GM18873 (cell line): Measurements from ENCODE around the gene PKP1.

ENCODE experiments used
- ATAC-seq: cut with Tn5 transposase; IDR thresholded peaks from one replicate; pipeline ENCODE4 v1.9.1; 2021; ENCODE audit warnings: mild to moderate bottlenecking, moderate library complexity, moderate number of reproducible peaks; ENCODE audit not compliant: unreplicated experiment, low FRiP score

Gene PKP1

GRCh38 chr1:201347498-201348210 lies 64.3 kb downstream of the PKP1 start:
- no peak for ATAC-seq

DNA sequence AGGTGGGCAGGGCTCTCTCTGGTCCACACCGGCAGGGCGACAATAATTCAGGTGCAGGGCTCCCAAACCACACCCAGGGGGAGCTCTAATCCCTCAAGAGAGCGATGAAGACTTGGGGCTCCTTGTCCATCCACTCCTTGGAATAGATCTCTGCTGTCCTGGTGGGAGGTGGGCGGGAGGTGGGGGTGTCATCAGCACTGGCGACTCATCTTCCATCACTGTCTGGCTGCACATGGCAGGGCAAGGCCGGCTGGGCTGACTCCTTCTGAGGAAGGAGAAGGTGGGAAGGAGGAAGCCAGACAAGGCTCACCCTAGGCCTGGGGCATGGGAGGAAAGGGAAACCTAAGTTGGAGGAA lies 64.9 kb downstream of the PKP1 start:
- no peak for ATAC-seq

- ATAC-seq = no peak
Observed at GRCh38 chr1:201349092-201349491, 65.8 kb downstream of the PKP1 start.

DNA sequence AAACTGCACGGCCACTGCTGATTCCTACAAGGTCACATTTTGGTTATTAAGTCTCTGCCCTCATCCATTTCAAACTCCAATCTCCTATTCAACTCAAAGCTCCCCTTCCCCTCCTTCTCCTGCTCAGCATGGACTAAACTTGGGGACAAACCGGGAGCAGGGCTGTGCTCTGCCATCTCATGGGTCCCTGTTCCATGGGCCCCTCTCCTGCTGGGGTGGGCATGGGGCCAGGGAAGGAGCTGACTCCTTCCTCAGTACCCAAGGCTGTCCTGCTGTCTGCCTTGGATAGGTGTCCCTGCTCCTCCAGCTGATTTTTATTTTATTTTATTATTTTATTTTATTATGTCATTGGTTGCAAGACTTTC lies 67.0 kb downstream of the PKP1 start:
- no peak for ATAC-seq

DNA sequence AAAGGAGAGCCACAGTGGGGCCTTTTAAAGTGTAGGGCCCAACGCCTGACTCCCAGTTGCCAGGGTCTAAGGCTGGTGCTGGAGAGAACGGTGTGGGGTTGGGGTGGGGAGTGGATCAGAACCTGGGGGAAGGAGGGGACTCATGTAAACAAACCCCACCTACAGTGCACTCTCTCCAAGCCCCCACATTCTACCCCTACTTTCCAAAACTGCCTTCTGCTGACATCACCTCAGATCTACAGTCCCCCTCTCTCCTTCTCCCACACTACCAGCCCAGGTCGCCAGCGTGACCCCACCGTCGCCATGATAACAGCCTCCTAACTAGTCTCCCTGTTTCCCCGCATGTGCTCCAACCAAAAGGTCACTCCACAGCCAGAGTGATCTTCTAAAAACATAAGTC lies 67.6 kb downstream of the PKP1 start:
- ATAC-seq = no peak

GRCh38 chr1:201351617-201352016 lies 68.3 kb downstream of the PKP1 start:
- no peak for ATAC-seq

- ATAC-seq = no peak
Observed at GRCh38 chr1:201353186-201353940, 70.1 kb downstream of the PKP1 start.

DNA sequence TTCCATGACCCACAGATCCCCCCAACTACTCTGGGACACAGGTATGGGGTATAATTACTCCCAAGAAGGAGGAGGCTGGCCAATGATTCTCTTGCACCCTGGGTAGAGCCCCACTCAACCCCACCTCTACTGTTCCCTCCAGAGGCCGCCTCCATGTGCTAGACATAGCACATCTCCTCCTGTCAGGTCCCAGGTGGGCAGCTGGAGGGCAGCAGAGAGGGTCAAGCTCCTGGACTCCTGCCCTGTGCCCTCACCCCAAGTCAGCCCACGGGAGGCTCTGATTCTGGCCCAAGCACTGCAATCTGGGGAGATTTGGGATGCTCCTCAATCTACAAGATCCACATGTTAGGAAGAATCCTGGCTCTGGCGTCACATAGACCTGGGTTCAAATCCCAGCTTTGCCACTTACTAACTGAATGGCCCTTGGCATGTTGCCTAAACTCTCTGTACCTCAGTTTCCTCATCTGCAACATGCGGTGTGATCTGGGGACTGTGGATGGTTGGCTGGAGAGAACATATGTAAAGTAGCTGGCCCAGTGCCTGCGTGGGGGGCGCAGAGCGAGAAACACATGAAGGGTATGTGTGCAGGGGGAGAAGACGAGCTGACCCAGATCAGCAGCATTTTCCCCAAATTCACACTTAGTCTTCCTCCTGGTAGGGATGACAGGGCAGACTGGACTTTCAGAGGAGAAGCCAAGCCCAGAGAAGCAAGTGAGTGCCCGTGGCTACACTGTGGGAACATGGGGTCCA lies 71.0 kb downstream of the PKP1 start:
- ATAC-seq = no peak

DNA sequence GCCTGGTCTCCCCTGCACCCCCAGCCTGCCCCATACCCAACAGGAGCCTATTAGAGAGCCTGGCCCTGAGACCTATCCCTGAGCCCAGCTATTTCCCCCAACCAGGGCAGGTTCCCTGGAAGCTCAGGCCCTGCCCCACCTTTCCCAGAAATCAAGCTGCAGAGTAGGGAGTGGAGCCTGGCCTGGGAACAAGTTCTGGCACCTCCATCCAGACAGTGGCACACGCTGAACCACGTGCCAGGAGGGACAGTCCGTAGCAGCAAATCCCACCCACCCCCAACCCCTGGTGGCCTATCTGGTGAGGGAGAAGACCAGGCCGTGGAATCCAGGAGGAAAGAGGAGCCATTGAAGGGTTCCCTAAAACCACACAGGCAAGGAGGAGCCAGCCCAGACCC lies 71.6 kb downstream of the PKP1 start:
- ATAC-seq = no peak

GRCh38 chr1:201355471-201355870 lies 72.2 kb downstream of the PKP1 start:
- no peak for ATAC-seq

- ATAC-seq = no peak
Observed at GRCh38 chr1:201356236-201356635, 72.9 kb downstream of the PKP1 start.

DNA sequence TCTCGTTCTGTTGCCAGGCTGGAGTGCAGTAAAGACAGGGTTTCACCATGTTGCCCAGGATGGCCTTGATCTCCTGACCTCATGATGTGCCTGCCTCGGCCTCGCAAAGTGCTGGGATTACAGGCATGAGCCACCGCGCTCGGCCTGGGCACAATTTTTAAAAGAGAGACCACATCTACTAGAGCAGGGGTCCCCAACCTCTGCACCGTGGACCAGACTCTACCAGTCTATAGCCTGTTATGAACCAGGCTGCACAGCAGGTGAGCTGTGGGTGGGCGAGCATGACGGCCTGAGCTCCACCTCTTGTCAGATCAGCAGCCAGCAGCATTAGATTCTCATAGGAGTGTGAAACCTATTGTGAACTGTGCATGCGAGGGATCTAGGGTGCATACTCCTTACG lies 73.4 kb downstream of the PKP1 start:
- ATAC-seq = no peak

- ATAC-seq = no peak
Observed at GRCh38 chr1:201357211-201357610, 73.9 kb downstream of the PKP1 start.

DNA sequence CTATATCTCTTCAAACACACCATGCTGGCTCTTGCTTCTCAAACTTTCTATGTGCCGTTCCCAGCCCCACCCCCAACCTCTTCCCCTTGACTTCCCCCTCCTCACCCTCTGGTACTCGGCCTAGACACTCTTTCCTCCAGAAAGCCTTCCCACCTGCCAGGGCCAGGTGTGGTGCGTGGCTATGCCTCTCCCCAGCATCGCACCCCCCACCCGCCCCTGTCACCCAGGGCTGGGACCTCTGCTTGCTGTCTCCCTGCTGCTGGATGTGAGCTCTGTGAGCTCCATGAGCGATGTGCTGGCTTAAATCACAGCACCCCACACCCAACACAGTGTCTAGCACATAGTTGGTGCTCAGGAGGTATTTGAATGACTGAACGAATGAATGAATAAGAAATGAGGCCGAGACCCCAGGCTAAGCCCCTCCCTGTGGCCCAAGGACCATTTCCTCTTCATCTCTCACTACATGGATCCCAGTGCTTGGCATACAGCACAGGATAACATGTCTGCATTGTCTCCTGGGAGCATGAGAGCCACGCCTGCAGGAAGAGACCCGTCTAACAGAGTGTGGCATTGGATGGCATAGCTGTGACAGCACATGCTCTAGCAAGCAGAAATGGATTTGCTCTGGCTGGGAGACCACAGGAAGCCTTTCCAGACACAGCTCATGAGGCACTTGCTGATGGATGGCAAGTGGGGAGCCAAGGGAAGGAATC lies 74.5 kb downstream of the PKP1 start:
- ATAC-seq = no peak

DNA sequence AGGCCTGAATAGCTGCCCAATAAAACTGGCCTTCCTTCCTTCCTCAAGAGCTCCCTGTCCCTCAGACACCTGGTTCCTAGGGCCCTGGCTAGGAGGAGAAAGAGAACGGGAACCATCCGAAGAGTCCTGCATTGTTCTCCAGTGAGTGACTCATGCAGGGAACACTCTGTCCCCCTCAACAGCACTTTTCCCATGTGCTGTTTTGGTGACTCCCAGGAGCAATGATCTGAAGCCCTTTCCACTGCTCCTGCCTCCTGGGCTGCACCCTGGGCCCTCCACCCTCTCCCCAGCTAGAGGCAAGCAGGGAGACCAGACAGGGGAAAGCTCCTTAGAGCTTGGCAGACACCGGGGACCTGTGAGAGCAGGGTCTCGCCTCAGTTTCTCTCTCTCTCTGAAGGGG lies 75.3 kb downstream of the PKP1 start:
- no peak for ATAC-seq

DNA sequence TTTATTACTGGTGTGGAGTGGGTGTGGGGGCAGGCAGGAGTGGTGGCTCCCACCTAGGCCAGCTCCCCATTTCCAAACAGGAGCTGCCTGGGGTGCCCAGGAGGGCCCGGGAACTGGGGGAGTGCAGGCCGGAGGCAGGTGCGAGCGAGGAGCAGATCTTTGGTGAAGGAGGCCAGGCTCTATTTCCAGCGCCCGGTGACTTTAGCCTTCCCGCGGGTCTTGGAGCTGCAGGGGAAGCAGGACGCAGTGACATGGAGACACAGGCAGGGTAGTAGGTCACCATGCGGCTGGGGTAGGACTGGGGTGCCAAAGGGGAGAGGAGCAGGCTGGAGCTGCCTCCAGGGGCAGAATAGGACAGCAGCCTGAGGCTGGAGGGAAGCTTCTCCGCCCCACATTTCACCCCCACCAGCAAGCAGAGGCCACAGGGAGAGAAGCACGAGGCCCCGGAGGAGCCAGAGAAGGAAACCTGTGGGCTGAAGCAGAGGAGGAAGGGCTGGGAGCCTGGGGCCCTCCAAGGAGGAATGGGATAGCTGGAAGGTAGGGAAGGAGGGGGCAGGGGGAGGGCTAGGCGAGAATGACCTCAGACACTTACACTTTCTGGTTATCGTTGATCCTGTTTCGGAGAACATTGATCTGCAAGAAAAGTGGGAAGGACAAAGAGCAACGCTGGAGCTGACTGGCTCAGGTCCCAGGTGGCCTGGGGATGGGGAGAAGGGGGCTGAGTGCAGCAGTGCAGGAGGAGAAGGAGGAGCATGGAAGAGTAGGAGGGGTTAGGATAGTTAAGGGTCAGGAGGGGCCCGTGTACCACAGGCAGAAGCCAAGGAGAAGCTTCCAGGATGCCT lies 75.9 kb downstream of the PKP1 start:
- no peak for ATAC-seq

DNA sequence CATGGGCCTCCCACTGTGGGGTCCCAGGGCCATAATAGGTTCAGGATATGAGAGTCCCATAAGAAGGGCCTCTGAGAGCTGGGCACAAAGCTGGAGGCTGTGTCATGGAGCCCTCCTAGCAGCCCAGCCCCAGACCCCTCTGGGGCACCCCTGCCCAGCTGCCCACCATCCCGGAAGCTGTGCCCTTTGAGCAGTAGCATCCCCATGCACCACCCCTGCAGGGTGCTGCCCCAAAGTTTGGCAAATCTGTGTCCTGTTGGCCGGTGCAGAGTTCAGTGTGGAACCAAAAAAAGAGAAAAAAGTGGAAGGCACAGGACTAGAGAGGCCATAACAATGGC lies 76.5 kb downstream of the PKP1 start:
- ATAC-seq = no peak

DNA sequence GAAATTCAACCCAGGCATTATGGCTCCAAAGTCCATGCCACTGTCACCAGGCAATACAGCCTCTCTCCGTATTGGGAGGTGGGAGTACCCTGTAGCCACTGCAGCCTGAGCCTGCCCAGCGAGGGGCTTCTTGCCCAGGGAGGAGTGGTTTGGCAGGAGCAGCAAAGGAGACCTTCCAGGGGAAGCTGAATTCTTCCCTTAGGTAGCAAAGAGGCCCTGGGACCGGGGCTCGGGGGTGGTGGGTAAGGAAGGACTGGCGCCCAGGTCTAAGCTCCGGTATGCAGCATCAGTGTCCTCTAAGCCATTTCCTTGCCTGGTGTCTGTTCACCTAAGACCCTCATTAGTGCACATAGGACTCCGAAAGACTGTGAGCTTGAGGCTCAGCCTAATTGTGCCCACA lies 77.2 kb downstream of the PKP1 start:
- ATAC-seq = no peak

DNA sequence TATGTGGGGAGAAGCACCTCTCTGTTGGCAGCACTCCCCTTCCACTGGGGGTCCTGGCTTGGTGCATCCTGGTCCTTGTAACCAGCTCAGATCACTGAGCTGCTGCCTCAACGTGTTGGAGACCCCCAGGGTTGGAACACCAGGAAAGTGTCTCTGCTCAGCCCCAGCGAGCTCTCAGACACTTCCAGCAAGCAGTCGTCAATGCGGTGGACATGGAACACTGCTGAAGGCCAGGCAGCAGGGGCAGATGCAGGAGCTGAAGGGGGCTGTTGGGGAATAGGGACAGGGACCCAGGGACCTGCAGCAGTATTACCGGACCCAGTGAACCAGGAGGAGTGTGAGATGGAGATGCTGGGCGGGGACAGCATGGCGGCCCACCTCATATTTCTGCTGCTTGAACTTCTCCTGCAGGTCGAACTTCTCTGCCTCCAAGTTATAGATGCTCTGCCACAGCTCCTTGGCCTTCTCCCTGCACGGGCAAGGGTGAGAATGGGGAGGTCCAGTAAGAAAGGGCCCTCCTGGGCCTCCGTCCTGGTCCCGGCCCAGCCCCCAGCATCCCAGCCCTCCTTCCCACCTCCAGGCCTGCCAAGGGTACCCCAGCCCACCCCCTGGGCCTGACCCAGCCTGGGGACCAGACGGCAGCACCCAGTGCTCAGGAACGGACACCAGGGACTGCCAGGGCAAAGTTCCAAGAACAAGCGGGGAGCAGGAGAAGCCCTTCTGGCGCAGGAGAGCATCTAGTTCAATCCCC lies 77.8 kb downstream of the PKP1 start:
- ATAC-seq = no peak
